GM12873 (cell line): ENCODE data around the gene TPH2.

Source experiments
- TF ChIP-seq, protein P1 (sequence below): IDR thresholded peaks from 2 replicates; pipeline ENCODE4 v1.5.1; 2012; ENCODE audit warnings: low read depth, mild to moderate bottlenecking, moderate library complexity, low read length, control low read depth; ENCODE audit not compliant: insufficient read depth; ENCODE audit errors: missing control alignments

The TPH2 gene

GRCh38 chr12:72072592-72073212 is 134.1 kb downstream of the TPH2 start:
- TF ChIP-seq, protein P1, sequence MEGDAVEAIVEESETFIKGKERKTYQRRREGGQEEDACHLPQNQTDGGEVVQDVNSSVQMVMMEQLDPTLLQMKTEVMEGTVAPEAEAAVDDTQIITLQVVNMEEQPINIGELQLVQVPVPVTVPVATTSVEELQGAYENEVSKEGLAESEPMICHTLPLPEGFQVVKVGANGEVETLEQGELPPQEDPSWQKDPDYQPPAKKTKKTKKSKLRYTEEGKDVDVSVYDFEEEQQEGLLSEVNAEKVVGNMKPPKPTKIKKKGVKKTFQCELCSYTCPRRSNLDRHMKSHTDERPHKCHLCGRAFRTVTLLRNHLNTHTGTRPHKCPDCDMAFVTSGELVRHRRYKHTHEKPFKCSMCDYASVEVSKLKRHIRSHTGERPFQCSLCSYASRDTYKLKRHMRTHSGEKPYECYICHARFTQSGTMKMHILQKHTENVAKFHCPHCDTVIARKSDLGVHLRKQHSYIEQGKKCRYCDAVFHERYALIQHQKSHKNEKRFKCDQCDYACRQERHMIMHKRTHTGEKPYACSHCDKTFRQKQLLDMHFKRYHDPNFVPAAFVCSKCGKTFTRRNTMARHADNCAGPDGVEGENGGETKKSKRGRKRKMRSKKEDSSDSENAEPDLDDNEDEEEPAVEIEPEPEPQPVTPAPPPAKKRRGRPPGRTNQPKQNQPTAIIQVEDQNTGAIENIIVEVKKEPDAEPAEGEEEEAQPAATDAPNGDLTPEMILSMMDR = no peak

GRCh38 chr12:72074065-72074464 is 135.4 kb downstream of the TPH2 start:
- TF ChIP-seq, protein P1 = no peak

DNA sequence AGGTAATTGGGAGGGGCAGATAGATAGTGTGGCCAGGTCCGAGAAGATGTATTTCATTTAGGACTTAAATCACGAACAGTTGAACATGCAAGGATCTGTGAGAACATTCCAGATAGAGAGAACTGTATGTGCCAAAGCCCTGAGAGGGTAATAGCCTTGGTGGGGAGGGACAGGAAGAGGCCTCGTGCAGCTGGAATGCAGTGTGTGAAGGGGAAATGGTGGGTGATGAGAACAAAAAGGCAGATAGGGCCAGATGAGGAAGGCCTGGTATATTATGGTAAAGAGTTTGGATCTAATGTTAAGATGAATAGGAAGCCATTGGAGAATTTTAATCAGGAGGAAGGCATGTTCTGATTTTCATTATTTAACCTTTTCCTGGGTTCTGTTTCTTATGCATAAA is 136.3 kb downstream of the TPH2 start:
- TF ChIP-seq, protein P1 = no peak

DNA sequence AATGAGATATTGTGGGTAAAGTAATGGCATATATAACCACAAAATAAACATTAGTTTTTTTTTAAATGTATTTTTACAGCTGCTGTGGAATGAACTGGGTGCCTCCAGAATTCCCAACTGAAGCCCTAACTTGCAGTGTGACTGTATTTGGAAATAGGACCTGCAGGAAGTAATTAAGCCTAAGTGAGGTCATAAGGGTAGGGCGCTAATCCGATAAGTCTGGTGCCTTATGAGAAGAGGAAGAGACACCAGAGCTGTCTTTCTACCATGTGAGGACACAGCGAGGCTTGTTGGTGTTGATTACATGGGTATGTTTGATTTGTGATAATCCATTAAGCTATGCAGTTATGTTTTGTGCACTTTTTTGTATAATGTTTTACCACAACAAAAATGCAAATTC is 136.8 kb downstream of the TPH2 start:
- TF ChIP-seq, protein P1 = no peak

GRCh38 chr12:72075891-72076557 is 137.4 kb downstream of the TPH2 start:
- TF ChIP-seq, protein P1 = no peak

GRCh38 chr12:72076558-72076915 is 137.9 kb downstream of the TPH2 start:
- TF ChIP-seq, protein P1 = no peak

DNA sequence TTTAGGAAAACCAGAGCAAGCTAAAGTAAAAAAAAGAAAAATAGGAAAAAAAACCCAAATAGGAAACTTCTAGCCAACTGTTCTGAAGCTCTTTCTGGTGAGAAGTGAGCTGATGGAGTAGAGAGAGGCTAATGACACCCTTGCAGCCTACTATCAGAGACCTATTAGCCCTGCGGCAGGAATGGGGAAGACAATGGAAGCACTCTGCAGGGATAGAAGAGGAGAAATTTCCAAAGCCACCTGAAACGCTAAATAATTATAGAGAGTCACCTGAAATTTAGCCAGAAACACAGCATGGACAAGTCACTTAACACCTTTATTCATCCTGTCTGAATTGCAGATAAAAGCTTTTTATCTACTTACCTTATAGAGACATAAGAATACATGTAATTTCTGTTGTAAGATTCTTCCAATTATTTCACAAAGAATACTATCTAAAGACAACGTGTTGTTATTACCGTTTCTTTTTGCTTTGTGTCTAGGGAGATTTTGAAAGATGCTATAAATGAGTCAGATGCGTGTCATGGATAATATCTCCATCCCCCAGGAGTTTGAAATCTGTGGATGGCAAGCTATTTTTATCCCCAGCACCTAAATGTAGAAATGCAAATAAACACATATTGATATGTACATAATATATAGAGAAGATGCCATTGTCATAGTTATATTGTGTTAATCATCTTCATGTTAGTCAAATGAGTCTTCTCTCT is 138.6 kb downstream of the TPH2 start:
- TF ChIP-seq, protein P1 = no peak
